GM12878 (cell line): Measurements from ENCODE around the gene IRGQ. TPM values are rescaled to one million over a fixed set of nuclear protein-coding genes. Genes with fewer than 3 reads are reported as not detected.

Experiments
- CBX3 ChIP-seq: fragments of 200-600 bp; sonication (generic); IDR thresholded peaks from 2 replicates; pipeline ENCODE4 v1.6.1; 2016; ENCODE audit warnings: low read depth, borderline replicate concordance
- GATAD2B ChIP-seq: fragments of 450-650 bp; conservative IDR thresholded peaks from 2 replicates; pipeline ENCODE4 v1.6.1; 2017; ENCODE audit warnings: low read depth, mild to moderate bottlenecking, moderate library complexity
- HDAC2 ChIP-seq: fragments of 200-600 bp; sonication (generic); IDR thresholded peaks from 2 replicates; pipeline ENCODE4 v1.6.1; 2017
- MEF2A ChIP-seq: IDR thresholded peaks from 2 replicates; pipeline ENCODE4 v1.6.1; 2011; ENCODE audit warnings: low read depth, mild to moderate bottlenecking, low read length, moderate library complexity; ENCODE audit not compliant: insufficient read depth
- MYC ChIP-seq: IDR thresholded peaks from 2 replicates; pipeline ENCODE4 v1.6.1; 2011; ENCODE audit warnings: mild to moderate bottlenecking, low read length, moderate library complexity, inconsistent platforms; ENCODE audit not compliant: insufficient read depth, insufficient replicate concordance, insufficient read length, severe bottlenecking
- NR2F1 ChIP-seq: fragments of 450-650 bp; conservative IDR thresholded peaks from 2 replicates; pipeline ENCODE4 v1.6.1; 2017; ENCODE audit warnings: mild to moderate bottlenecking
- RAD21 ChIP-seq: IDR thresholded peaks from 2 replicates; pipeline ENCODE4 v1.6.1; 2011; ENCODE audit warnings: mild to moderate bottlenecking, low read depth, low read length, moderate library complexity; ENCODE audit not compliant: insufficient read depth
- RAD51 ChIP-seq: fragments of 450-650 bp; IDR thresholded peaks from 2 replicates; pipeline ENCODE4 v1.6.1; 2016; ENCODE audit warnings: moderate library complexity, mild to moderate bottlenecking, inconsistent platforms
- RB1 ChIP-seq: fragments of 450-650 bp; formaldehyde crosslinking; IDR thresholded peaks from 2 replicates; pipeline ENCODE4 v1.6.1; 2017; ENCODE audit warnings: mild to moderate bottlenecking, borderline replicate concordance
- SMC3 ChIP-seq: IDR thresholded peaks from 2 replicates; pipeline ENCODE4 v1.6.1; 2011; ENCODE audit warnings: low read length, improper control_type of control experiment, borderline replicate concordance
- ZZZ3 ChIP-seq: IDR thresholded peaks from 2 replicates; pipeline ENCODE4 v1.6.1; 2011; ENCODE audit warnings: low read depth; ENCODE audit not compliant: control insufficient read depth, insufficient read length
- polyA plus RNA-seq, 11 experiments: library from polyadenylated mRNA; depleted of rRNA in 4 of 11; unstranded in 6 of 11; stranded (reverse) in 5 of 11; fragments of >200 nt; fragmentation: Nextera tagmentation in 4 of 11; fragmentation: Illumina TruSeq in 1 of 11; extraction: Ambion mirVana in 4 of 11; extraction: Trizol in 1 of 11; gene quantifications; 1 replicate in 1 of 11; 2 replicates in 10 of 11; pipeline versions ENCODE4 v1.2.1 to v1.2.3, GENCODE V29; 2011 to 2016; ENCODE audit warnings: inconsistent platforms in 2 of 11, missing spikeins in 2 of 11, low read depth in 1 of 11
- total RNA-seq, 4 experiments: library from RNA; depleted of rRNA in 3 of 4; stranded (reverse); fragments of >200 nt in 3 of 4; fragmentation: Illumina TruSeq in 1 of 4; extraction: Trizol in 1 of 4; gene quantifications; 2 replicates each; pipeline versions ENCODE4 v1.2.1 to v1.2.3, GENCODE V29; 2013 to 2021
- TF ChIP-seq, protein P1 (sequence below): fragments of 450-650 bp; IDR thresholded peaks from 2 replicates; pipeline ENCODE4 v1.6.1; 2017; ENCODE audit warnings: mild to moderate bottlenecking, moderate library complexity
- TF ChIP-seq, protein P2 (sequence below): IDR thresholded peaks from 2 replicates; pipeline ENCODE4 v1.6.1; 2011; ENCODE audit warnings: borderline replicate concordance, low read depth, mild to moderate bottlenecking, moderate library complexity, low read length; ENCODE audit not compliant: insufficient read depth, poor library complexity, severe bottlenecking
- TF ChIP-seq, protein P3 (sequence below): fragments of 150-350 bp; IDR thresholded peaks from 2 replicates; pipeline ENCODE4 v1.6.1; 2014; ENCODE audit warnings: mild to moderate bottlenecking, low read depth, low read length
- TF ChIP-seq, protein P4 (sequence below): fragments of 450-650 bp; IDR thresholded peaks from 2 replicates; pipeline ENCODE4 v1.6.1; 2017; ENCODE audit warnings: mild to moderate bottlenecking, moderate library complexity
- TF ChIP-seq, protein P5 (sequence below): IDR thresholded peaks from 2 replicates; pipeline ENCODE4 v1.6.1; 2012; ENCODE audit warnings: low read depth, low read length, improper control_type of control experiment

Gene IRGQ
- total and polyA plus RNA-seq, 10 of the 15 experiments (the other 5 are each of a cell fraction or from before 2014, with no cell fraction given) = 3.3 to 20.8 (median 9.0) TPM

DNA sequence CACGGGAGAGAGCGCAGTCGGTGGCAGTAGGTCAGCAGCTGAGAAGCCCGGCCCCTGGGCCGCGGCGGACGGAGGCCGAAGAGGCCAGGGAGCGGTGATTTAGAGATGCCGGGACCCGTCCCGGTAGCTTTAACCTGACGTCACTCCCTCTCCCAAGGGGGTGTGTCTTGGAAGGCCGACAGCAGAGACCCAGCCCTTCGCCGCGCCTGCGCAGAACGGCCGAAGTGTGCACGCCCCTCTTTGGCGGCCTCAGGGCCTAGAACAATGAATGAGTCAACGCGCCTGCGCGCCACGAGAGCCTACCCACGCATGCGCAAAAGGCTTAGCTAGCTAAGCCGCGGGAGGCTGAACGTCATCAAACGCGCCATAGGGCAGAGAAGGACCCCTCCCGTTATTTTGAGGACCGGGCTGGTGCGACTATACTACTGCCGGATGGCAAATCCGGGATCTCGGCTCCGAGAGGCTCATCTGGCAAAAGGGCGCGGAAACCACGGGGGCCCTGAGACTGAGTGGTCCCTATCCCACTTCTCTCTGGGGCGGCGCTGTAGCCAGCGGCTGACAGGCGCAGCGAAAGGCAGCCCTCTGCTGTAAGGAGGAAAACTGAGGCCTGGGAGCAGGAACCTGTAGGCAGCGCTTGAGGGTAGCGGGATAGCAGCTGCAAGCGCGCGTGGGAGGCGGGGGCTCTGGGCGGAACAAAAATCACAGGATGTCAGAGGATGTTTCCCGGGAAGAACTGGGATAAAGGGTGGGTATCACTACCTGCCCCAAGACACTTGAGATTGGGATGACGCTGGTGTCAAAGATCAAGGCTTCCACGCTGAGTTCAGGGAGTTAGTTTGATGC lies at the start of gene IRGQ, which contains the start of gene ZNF576 (continued):
- TF ChIP-seq RAD51 (no peak), NR2F1 (peak; percentile 88), MYC (peak; percentile 92), ZZZ3 (no peak), SMC3 (no peak), HDAC2 (no peak), RAD21 (no peak), GATAD2B (0 out of 2 replicates have a peak, but pooled peaks have one; percentile 42), CBX3 (no peak), MEF2A (no peak), RB1 (peak; percentile 97; the same call in 1 of the 2 replicates)
- TF ChIP-seq, protein P1, sequence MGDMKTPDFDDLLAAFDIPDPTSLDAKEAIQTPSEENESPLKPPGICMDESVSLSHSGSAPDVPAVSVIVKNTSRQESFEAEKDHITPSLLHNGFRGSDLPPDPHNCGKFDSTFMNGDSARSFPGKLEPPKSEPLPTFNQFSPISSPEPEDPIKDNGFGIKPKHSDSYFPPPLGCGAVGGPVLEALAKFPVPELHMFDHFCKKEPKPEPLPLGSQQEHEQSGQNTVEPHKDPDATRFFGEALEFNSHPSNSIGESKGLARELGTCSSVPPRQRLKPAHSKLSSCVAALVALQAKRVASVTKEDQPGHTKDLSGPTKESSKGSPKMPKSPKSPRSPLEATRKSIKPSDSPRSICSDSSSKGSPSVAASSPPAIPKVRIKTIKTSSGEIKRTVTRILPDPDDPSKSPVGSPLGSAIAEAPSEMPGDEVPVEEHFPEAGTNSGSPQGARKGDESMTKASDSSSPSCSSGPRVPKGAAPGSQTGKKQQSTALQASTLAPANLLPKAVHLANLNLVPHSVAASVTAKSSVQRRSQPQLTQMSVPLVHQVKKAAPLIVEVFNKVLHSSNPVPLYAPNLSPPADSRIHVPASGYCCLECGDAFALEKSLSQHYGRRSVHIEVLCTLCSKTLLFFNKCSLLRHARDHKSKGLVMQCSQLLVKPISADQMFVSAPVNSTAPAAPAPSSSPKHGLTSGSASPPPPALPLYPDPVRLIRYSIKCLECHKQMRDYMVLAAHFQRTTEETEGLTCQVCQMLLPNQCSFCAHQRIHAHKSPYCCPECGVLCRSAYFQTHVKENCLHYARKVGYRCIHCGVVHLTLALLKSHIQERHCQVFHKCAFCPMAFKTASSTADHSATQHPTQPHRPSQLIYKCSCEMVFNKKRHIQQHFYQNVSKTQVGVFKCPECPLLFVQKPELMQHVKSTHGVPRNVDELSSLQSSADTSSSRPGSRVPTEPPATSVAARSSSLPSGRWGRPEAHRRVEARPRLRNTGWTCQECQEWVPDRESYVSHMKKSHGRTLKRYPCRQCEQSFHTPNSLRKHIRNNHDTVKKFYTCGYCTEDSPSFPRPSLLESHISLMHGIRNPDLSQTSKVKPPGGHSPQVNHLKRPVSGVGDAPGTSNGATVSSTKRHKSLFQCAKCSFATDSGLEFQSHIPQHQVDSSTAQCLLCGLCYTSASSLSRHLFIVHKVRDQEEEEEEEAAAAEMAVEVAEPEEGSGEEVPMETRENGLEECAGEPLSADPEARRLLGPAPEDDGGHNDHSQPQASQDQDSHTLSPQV = peak; percentile 96
- TF ChIP-seq, protein P2, sequence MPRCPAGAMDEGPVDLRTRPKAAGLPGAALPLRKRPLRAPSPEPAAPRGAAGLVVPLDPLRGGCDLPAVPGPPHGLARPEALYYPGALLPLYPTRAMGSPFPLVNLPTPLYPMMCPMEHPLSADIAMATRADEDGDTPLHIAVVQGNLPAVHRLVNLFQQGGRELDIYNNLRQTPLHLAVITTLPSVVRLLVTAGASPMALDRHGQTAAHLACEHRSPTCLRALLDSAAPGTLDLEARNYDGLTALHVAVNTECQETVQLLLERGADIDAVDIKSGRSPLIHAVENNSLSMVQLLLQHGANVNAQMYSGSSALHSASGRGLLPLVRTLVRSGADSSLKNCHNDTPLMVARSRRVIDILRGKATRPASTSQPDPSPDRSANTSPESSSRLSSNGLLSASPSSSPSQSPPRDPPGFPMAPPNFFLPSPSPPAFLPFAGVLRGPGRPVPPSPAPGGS = peak; percentile 68
- TF ChIP-seq, protein P3, sequence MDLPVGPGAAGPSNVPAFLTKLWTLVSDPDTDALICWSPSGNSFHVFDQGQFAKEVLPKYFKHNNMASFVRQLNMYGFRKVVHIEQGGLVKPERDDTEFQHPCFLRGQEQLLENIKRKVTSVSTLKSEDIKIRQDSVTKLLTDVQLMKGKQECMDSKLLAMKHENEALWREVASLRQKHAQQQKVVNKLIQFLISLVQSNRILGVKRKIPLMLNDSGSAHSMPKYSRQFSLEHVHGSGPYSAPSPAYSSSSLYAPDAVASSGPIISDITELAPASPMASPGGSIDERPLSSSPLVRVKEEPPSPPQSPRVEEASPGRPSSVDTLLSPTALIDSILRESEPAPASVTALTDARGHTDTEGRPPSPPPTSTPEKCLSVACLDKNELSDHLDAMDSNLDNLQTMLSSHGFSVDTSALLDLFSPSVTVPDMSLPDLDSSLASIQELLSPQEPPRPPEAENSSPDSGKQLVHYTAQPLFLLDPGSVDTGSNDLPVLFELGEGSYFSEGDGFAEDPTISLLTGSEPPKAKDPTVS = peak; percentile 70
- TF ChIP-seq, protein P4, sequence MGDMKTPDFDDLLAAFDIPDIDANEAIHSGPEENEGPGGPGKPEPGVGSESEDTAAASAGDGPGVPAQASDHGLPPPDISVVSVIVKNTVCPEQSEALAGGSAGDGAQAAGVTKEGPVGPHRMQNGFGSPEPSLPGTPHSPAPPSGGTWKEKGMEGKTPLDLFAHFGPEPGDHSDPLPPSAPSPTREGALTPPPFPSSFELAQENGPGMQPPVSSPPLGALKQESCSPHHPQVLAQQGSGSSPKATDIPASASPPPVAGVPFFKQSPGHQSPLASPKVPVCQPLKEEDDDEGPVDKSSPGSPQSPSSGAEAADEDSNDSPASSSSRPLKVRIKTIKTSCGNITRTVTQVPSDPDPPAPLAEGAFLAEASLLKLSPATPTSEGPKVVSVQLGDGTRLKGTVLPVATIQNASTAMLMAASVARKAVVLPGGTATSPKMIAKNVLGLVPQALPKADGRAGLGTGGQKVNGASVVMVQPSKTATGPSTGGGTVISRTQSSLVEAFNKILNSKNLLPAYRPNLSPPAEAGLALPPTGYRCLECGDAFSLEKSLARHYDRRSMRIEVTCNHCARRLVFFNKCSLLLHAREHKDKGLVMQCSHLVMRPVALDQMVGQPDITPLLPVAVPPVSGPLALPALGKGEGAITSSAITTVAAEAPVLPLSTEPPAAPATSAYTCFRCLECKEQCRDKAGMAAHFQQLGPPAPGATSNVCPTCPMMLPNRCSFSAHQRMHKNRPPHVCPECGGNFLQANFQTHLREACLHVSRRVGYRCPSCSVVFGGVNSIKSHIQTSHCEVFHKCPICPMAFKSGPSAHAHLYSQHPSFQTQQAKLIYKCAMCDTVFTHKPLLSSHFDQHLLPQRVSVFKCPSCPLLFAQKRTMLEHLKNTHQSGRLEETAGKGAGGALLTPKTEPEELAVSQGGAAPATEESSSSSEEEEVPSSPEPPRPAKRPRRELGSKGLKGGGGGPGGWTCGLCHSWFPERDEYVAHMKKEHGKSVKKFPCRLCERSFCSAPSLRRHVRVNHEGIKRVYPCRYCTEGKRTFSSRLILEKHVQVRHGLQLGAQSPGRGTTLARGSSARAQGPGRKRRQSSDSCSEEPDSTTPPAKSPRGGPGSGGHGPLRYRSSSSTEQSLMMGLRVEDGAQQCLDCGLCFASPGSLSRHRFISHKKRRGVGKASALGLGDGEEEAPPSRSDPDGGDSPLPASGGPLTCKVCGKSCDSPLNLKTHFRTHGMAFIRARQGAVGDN = peak; percentile 56; the same call in 1 of the 2 replicates
- TF ChIP-seq, protein P5, sequence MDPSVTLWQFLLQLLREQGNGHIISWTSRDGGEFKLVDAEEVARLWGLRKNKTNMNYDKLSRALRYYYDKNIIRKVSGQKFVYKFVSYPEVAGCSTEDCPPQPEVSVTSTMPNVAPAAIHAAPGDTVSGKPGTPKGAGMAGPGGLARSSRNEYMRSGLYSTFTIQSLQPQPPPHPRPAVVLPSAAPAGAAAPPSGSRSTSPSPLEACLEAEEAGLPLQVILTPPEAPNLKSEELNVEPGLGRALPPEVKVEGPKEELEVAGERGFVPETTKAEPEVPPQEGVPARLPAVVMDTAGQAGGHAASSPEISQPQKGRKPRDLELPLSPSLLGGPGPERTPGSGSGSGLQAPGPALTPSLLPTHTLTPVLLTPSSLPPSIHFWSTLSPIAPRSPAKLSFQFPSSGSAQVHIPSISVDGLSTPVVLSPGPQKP = no peak
